Measurements from ENCODE around the gene SLC17A3. TPM values are rescaled to one million over a fixed set of nuclear protein-coding genes. Genes with fewer than 3 reads are reported as not detected.

The SLC17A3 gene
- total and polyA plus RNA-seq, 8 donors, result 0.02 TPM; not detected in 7

DNA sequence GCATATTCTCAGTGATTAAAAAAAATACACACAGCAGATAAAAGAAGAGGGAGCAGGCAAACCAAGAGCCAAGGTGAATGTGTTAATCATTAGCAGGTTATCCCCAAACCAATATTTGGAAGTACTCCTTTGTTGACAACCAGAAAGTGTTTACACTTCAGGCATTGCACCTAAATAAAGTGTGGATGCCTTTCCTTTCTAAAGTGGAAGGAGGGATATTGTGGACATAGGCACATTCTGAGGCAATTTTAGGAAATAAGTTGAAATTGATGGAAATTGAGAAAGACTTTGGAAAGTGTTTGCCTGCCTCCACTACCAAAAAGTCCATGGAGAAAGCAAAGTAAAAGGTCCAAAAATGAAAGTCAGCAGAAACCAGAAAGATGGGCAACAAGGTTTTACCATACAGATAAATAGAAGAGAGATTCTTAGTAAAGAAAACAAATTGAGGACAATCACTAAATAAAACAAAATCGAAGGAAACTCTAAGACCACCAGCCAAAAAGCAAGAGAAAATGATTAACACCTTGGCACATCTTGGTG lies 33.5 kb upstream of the SLC17A3 start:
- no peaks in the 10 kb centered on the region for H3K9me3 ChIP-seq
- no peaks in the 10 kb centered on the region for H3K36me3 ChIP-seq
- no peak overlapping the region for H3K27ac ChIP-seq
- DNase-seq, result no peak
- intact Hi-C loops (cut with DNase I), result no loop called here
- no peak for FAIRE-seq
- H3K4me3 ChIP-seq, result no peak overlapping the region
- H3K27me3 ChIP-seq, result no peaks in the 10 kb centered on the region
- no peak for TF ChIP-seq CTCF (IDR thresholded peaks at IDR 0.05)
- 46 to 73% methylated on average over 1 of the region's 1 CpG for WGBS, 2 donors
- H3K4me1 ChIP-seq, result peaks cover 0 to 12% (median 10%) of the 10 kb centered on the region in 3 donors
- peak in 3 of 4 donors; percentile 44 to 69 (median 63) for ATAC-seq

- intact Hi-C loops (cut with DNase I), result no loop called here
- no peaks in the 10 kb centered on the region for H3K27me3 ChIP-seq
- DNase-seq (no peak), ATAC-seq (no peak), FAIRE-seq (no peak)
- no peak for TF ChIP-seq CTCF (IDR thresholded peaks at IDR 0.05)
- 93 to 99% methylated on average over 4 of the region's 4 CpGs for WGBS, 2 donors
- no peaks in the 10 kb centered on the region for H3K9me3 ChIP-seq
- no peak overlapping the region for H3K4me3 ChIP-seq
- H3K36me3 ChIP-seq, result no peaks in the 10 kb centered on the region
- no peak overlapping the region for H3K27ac ChIP-seq
- H3K4me1 ChIP-seq, result peaks cover 10 to 27% (median 23%) of the 10 kb centered on the region in 3 donors
These were observed 29.5 kb upstream of the SLC17A3 start for GRCh38 chr6:25903467-25904099.

DNA sequence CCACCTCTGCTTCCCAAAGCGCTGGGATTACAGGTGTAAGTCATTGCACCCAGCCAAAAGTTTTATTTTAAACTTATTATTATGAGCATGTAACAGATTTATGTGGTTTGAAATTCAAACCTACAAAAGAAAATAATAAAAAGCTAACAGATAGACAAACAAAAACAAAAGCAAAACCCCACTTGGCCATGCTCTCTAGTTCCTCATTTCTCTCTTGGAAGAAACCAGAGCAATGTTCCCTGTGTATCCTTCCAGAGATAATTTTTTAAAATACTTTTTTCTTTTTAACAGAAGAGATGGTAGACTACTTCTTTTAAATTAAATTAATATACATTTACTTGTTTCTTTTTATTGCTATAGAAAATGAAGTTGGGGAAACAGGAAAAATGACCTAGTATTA lies 28.0 kb upstream of the SLC17A3 start:
- Histone ChIP-seq H3K27ac (no peak overlapping the region), H3K27me3 (no peaks in the 10 kb centered on the region), H3K4me3 (no peak overlapping the region), H3K4me1 (peaks cover 10 to 21% (median 16%) of the 10 kb centered on the region in 3 donors), H3K36me3 (no peaks in the 10 kb centered on the region), H3K9me3 (no peaks in the 10 kb centered on the region)
- no peak for FAIRE-seq
- WGBS, 2 donors, result 99 to 100% methylated on average over 1 of the region's 1 CpG
- no peak for TF ChIP-seq CTCF (IDR thresholded peaks at IDR 0.05)
- DNase-seq, result no peak
- intact Hi-C loops (cut with DNase I), result no loop called here
- ATAC-seq, result no peak

DNA sequence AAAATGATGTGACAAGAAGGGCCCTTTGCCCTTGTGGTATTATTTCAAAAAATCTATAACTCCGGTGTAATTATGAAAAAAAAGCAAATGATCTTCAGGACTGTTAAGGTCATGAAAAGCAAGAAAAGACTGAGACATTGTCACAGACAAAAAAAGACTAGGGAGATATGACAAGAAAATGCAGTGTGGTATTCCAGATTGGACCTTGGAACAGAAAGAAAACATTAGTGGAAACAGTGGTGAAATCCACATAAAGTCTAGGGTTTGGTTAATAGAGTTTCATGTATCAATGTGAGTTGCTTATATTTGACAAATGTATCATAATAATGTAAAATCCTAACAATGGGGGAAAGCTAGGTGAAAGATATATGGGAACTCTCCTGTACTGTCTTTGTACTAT lies 26.8 kb upstream of the SLC17A3 start:
- ATAC-seq, result no peak

More for the DNA sequence above, 26.8 kb upstream of the SLC17A3 start:
- no peak for FAIRE-seq
- DNase-seq, result no peak
- H3K27ac ChIP-seq, result no peak overlapping the region
- TF ChIP-seq CTCF (IDR thresholded peaks at IDR 0.05), result no peak
- peaks cover 10 to 17% (median 11%) of the 10 kb centered on the region in 3 donors for H3K4me1 ChIP-seq
- H3K9me3 ChIP-seq, result no peaks in the 10 kb centered on the region
- intact Hi-C loops (cut with DNase I), result no loop called here
- no peaks in the 10 kb centered on the region for H3K36me3 ChIP-seq
- H3K27me3 ChIP-seq, result no peaks in the 10 kb centered on the region
- no peak overlapping the region for H3K4me3 ChIP-seq
- 22 to 33% methylated on average over 1 of the region's 1 CpG for WGBS, 2 donors
